K562 (cell line): ENCODE results near the gene HMX1. TPM values are rescaled to one million over a fixed set of nuclear protein-coding genes. Genes with fewer than 3 reads are reported as not detected.

Experiments used
- ATAC-seq: fragments of 200-7000 bp; cut with Tn5 transposase; 3 replicates; pipeline ENCODE4 v1.9.1; 2020; ENCODE audit warnings: moderate library complexity
- BruUV-seq: library from RNA; stranded (reverse); fragments of 400-500 nt; replicated peaks from 2 replicates; lab custom pipeline; 2021; lab: Mats Ljungman, UMichigan
- CTCF ChIA-PET: fragments of 300-600 bp; formaldehyde crosslinking; extraction: SDS; loops from one replicate; lab custom pipeline; 2021; ENCODE audit warnings: low intra/inter-chr PET ratio; lab: Yijun Ruan, JAX
- POLR2A ChIA-PET: fragments of 300-600, 350-650 bp; sonication (Branson Sonifier 250); formaldehyde crosslinking; extraction: SDS; loops from one replicate; lab custom pipeline; 2021; ENCODE audit warnings: antibody characterized with exemption, inconsistent platforms; lab: Yijun Ruan, JAX
- DNase-seq, 4 experiments: peaks; one replicate each; pipeline versions ENCODE4 v3.0.0 to v3.0.0-alpha.2; 2011 to 2018; ENCODE audit warnings: low spot score in 3 of 4, mixed read lengths in 3 of 4; ENCODE audit errors: extremely low read depth in 1 of 4
- FAIRE-seq: peaks from 2 replicates; lab custom pipeline; 2011; peaks lifted over from hg19 to GRCh38; lab: Jason Lieb, UNC
- H2AFZ ChIP-seq: 2 replicates; pipeline ENCODE4 v1.6.0; 2011; ENCODE audit warnings: low read depth, low read length, control low read depth, inconsistent platforms
- H3K27ac ChIP-seq: fragments of 200-600 bp; 3 replicates; pipeline ENCODE4 v1.8.0; 2011; ENCODE audit warnings: low read depth, mild to moderate bottlenecking, control low read depth, inconsistent platforms, low read length, moderate library complexity, mixed read lengths; ENCODE audit errors: extremely low read depth
- H3K27me3 ChIP-seq, 2 experiments: fragments of 300-600 bp in 1 of 2; 2 replicates in 1 of 2; 3 replicates in 1 of 2; pipeline versions ENCODE4 v1.6.0 to v1.8.0; 2011; ENCODE audit warnings: inconsistent platforms in 2 of 2, low read length in 2 of 2, mild to moderate bottlenecking in 1 of 2, mixed read lengths in 1 of 2, moderate library complexity in 1 of 2; ENCODE audit not compliant: control insufficient read depth in 2 of 2, insufficient read depth in 2 of 2
- H3K36me3 ChIP-seq: fragments of 300-600 bp; 3 replicates; pipeline ENCODE4 v1.8.0; 2011; ENCODE audit warnings: mild to moderate bottlenecking, low read length, inconsistent platforms; ENCODE audit not compliant: control insufficient read depth, insufficient read depth
- H3K4me1 ChIP-seq, 2 experiments: fragments of 200-600 bp in 1 of 2; replicated peaks in 1 of 2; 2 replicates in 1 of 2; 3 replicates in 1 of 2; pipeline versions ENCODE4 v1.5.1 to v1.8.0; 2011; ENCODE audit warnings: inconsistent platforms in 2 of 2, low read length in 2 of 2, mild to moderate bottlenecking in 1 of 2, mixed read lengths in 1 of 2, moderate library complexity in 1 of 2; ENCODE audit not compliant: control insufficient read depth in 2 of 2, insufficient read depth in 2 of 2
- H3K4me2 ChIP-seq: 2 replicates; pipeline ENCODE4 v1.6.1; 2011; ENCODE audit warnings: low read length, control low read depth, inconsistent platforms, mixed read lengths; ENCODE audit not compliant: insufficient read depth
- H3K4me3 ChIP-seq: fragments of 200-600 bp; sonication (generic), shearing (Covaris generic); 2 replicates; pipeline ENCODE4 v1.5.1; 2016; ENCODE audit warnings: control low read depth, inconsistent platforms
- H3K79me2 ChIP-seq: fragments of 200-600 bp; 3 replicates; pipeline ENCODE4 v1.8.0; 2011; ENCODE audit warnings: low read length, inconsistent platforms; ENCODE audit not compliant: control insufficient read depth, insufficient read depth
- H3K9ac ChIP-seq, 2 experiments: 2 replicates each; pipeline versions ENCODE4 v1.6.0 to v1.6.1; 2011; ENCODE audit warnings: low read depth in 2 of 2, low read length in 2 of 2, control low read depth in 1 of 2, inconsistent platforms in 1 of 2, mild to moderate bottlenecking in 1 of 2, mixed read lengths in 1 of 2; ENCODE audit not compliant: insufficient read depth in 1 of 2
- H3K9me1 ChIP-seq: one replicate; pipeline ENCODE4 v1.6.0; 2011; ENCODE audit warnings: inconsistent platforms, mild to moderate bottlenecking, low read length, moderate library complexity; ENCODE audit not compliant: control insufficient read depth, insufficient read depth
- H3K9me3 ChIP-seq: replicated peaks from 2 replicates; pipeline ENCODE4 v1.5.1; 2011; ENCODE audit warnings: low read depth, low read length, inconsistent platforms; ENCODE audit not compliant: control insufficient read depth, insufficient read depth
- H4K20me1 ChIP-seq: replicated peaks from 2 replicates; pipeline ENCODE4 v1.6.1; 2011; ENCODE audit warnings: low read length, inconsistent platforms, mixed read lengths; ENCODE audit not compliant: control insufficient read depth, insufficient read depth
- FOXP1 ChIP-seq: sonication (generic); formaldehyde crosslinking; IDR thresholded peaks from 2 replicates; pipeline ENCODE4 v1.8.0; 2022; ENCODE audit warnings: mild to moderate bottlenecking, missing genetic modification reagents
- GABPA ChIP-seq: fragments of 200-800 bp; sonication (Bioruptor generic); conservative IDR thresholded peaks from 2 replicates; pipeline ENCODE4 v1.6.1; 2016; ENCODE audit warnings: low read depth, missing genetic modification characterization, missing compliant biosample characterization
- HEY1 ChIP-seq: fragments of 250-450 bp; sonication (Bioruptor Pico); IDR thresholded peaks from 2 replicates; pipeline ENCODE4 v1.5.0; 2020; ENCODE audit warnings: mild to moderate bottlenecking, moderate library complexity, borderline replicate concordance
- HLTF ChIP-seq: fragments of 450-650 bp; IDR thresholded peaks from 2 replicates; pipeline ENCODE4 v1.6.1; 2016
- NR2C1 ChIP-seq, 2 experiments: fragments of 450-650 bp; IDR thresholded peaks; 2 replicates each; pipeline ENCODE4 v1.6.1; 2017; ENCODE audit warnings: mild to moderate bottlenecking in 2 of 2, antibody characterized with exemption in 1 of 2, inconsistent platforms in 1 of 2, missing compliant biosample characterization in 1 of 2, missing genetic modification characterization in 1 of 2
- SRSF9 ChIP-seq: fragments of 200-400 bp; formaldehyde crosslinking; IDR thresholded peaks from 2 replicates; pipeline ENCODE4 v1.6.1; 2017; ENCODE audit warnings: low read depth, low read length, borderline replicate concordance
- ZNF318 ChIP-seq, 2 experiments: fragments of 450-650 bp; IDR thresholded peaks; 2 replicates each; pipeline ENCODE4 v1.6.1; 2016; ENCODE audit warnings: mild to moderate bottlenecking in 2 of 2, borderline replicate concordance in 1 of 2, low read depth in 1 of 2, moderate library complexity in 1 of 2
- ZNF41 ChIP-seq: fragments of 250-450 bp; sonication (Bioruptor Pico); conservative IDR thresholded peaks from 2 replicates; pipeline ENCODE4 v1.4.0; 2020; ENCODE audit warnings: mild to moderate bottlenecking
- WGBS: fragments of 100-300 bp; shearing (Covaris generic); methylation state at CpG from one replicate; pipeline ENCODE4 v1.1.6; 2016; ENCODE audit warnings: low coverage, mixed read lengths; ENCODE audit not compliant: insufficient coverage; ENCODE audit errors: missing lambda C conversion rate; 5-methylcytosine and 5-hydroxymethylcytosine counted together
- in situ Hi-C: fragments of 300-500 bp; cut with MboI; formaldehyde crosslinking; loops from 4 replicates; pipeline ENCODE4 v1.15.0; 2018; ENCODE audit warnings: inconsistent platforms, mixed read lengths
- intact Hi-C: fragments of 100-400 bp; cut with micrococcal nuclease; formaldehyde crosslinking; loops from 2 replicates; pipeline ENCODE4 v1.14.2; 2022
- polyA plus RNA-seq, 8 experiments: library from polyadenylated mRNA; depleted of rRNA in 4 of 8; stranded (reverse) in 5 of 8; unstranded in 3 of 8; fragments of >200 nt; fragmentation: Nextera tagmentation in 2 of 8; fragmentation: Illumina TruSeq in 1 of 8; extraction: Ambion mirVana in 2 of 8; extraction: Trizol in 1 of 8; gene quantifications; 2 replicates each; pipeline versions ENCODE4 v1.2.1 to v1.2.3, GENCODE V29; 2011 to 2014; ENCODE audit warnings: inconsistent platforms in 1 of 8, missing spikeins in 1 of 8
- total RNA-seq, 7 experiments: library from RNA; depleted of rRNA in 6 of 7; stranded (reverse); fragments of >200 nt in 6 of 7; fragmentation: Illumina TruSeq in 2 of 7; extraction: Trizol in 2 of 7; gene quantifications; 2 replicates each; pipeline versions ENCODE4 v1.2.1 to v1.2.3, GENCODE V29; 2011 to 2021; ENCODE audit warnings: low replicate concordance in 1 of 7
- TF ChIP-seq, protein P1 (sequence below): IDR thresholded peaks from 2 replicates; pipeline ENCODE4 v1.6.1; 2012; ENCODE audit warnings: low read depth, low read length, improper control_type of control experiment, borderline replicate concordance

The HMX1 gene
- total and polyA plus RNA-seq, 9 of the 15 experiments (the other 6 are each of a cell fraction or from before 2014, with no cell fraction given), result not detected

GRCh38 chr4:8860892-8861575 is 10.6 kb downstream of the HMX1 start:
- in situ Hi-C loops (no loop called here), intact Hi-C loops (no loop called here)
- Histone ChIP-seq H3K36me3 (no peaks in the 10 kb centered on the region), H3K27ac (no peak overlapping the region), H3K4me3 (no peak overlapping the region), H3K9ac (no peak overlapping the region), H2AFZ (no peak overlapping the region), H3K4me1 (peaks cover 0 to 13% of the 10 kb centered on the region in 2 experiments; a peak in 1 of 5 replicates), H4K20me1 (0 out of 2 replicates have a peak, but pooled peaks cover 2% of the 10 kb centered on the region), H3K9me3 (no peaks in the 10 kb centered on the region), H3K79me2 (no peaks in the 10 kb centered on the region), H3K27me3 (peaks cover 6 to 55% of the 10 kb centered on the region in 2 experiments; a peak in 4 of 5 replicates), H3K4me2 (no peak overlapping the region), H3K9me1 (no peaks in the 10 kb centered on the region)
- TF ChIP-seq SRSF9 (no peak), FOXP1 (no peak), ZNF41 (CRISPR knock-in tag) (no peak), NR2C1 (IDR thresholded peaks at IDR 0.05) (no peak), NR2C1 (tag; IDR thresholded peaks at IDR 0.05) (no peak), ZNF318 (IDR thresholded peaks at IDR 0.05; ENCODE audit: borderline replicate concordance in 1 of 2, low read depth in 1 of 2) (no peak), HLTF (no peak), GABPA (tag) (no peak), HEY1 (CRISPR knock-in tag) (no peak)
- TF ChIP-seq, protein P1, sequence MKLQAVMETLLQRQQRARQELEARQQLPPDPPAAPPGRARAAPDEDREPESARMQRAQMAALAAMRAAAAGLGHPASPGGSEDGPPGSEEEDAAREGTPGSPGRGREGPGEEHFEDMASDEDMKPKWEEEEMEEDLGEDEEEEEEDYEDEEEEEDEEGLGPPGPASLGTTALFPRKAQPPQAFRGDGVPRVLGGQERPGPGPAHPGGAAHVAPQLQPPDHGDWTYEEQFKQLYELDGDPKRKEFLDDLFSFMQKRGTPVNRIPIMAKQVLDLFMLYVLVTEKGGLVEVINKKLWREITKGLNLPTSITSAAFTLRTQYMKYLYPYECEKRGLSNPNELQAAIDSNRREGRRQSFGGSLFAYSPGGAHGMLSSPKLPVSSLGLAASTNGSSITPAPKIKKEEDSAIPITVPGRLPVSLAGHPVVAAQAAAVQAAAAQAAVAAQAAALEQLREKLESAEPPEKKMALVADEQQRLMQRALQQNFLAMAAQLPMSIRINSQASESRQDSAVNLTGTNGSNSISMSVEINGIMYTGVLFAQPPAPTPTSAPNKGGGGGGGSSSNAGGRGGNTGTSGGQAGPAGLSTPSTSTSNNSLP, result no peak
- FAIRE-seq (no peak), ATAC-seq (no peak), DNase-seq (peak in 2 of 4 experiments; percentile 42 to 47)
- BruUV-seq, result no TSS peak
- 44% methylated on average over 30 of the region's 82 CpGs for WGBS
- ChIA-PET CTCF (no interaction called here), POLR2A (no interaction called here)
